Subcutaneous adipose tissue (tissue), 4 donors: ENCODE data around the gene LRP3. TPM values are rescaled to one million over a fixed set of nuclear protein-coding genes. Genes with fewer than 3 reads are reported as not detected.

Experiments used
- total RNA-seq, 4 donors: library from RNA; depleted of rRNA; stranded (reverse); fragments of >200 nt; gene quantifications; one replicate each; pipeline ENCODE4 v1.1.0, GENCODE V29; 2016
- TF ChIP-seq, protein P1 (sequence below): fragments of 450-650 bp; IDR thresholded peaks from one replicate; pipeline ENCODE4 v1.5.1; 2016; ENCODE audit warnings: low read depth, mild to moderate bottlenecking, control low read depth, antibody characterized with exemption, moderate library complexity

Gene LRP3
- total RNA-seq, 4 donors from 2014 or later = 15.0 to 40.3 (median 20.0) TPM

DNA sequence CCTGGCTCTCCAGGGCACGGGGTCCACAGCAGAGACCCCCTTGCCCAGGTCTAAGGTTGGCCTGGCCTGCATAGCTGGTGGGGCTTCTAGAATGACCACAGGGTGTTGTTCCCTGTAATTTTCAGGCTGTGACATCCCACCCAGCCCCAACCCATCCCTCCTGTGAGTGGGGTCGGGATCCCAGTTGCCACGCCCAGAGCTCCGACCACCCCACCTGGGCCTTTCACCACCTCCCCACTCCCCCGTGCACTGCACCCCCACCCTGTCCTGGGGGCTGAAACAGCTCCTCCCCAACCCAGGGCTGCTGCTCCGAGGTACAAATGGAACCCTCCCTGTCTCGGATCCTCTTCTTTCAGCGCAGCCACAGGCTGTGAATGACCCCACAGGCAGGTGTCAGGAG lies 40.0 kb downstream of the LRP3 start:
- TF ChIP-seq, protein P1, sequence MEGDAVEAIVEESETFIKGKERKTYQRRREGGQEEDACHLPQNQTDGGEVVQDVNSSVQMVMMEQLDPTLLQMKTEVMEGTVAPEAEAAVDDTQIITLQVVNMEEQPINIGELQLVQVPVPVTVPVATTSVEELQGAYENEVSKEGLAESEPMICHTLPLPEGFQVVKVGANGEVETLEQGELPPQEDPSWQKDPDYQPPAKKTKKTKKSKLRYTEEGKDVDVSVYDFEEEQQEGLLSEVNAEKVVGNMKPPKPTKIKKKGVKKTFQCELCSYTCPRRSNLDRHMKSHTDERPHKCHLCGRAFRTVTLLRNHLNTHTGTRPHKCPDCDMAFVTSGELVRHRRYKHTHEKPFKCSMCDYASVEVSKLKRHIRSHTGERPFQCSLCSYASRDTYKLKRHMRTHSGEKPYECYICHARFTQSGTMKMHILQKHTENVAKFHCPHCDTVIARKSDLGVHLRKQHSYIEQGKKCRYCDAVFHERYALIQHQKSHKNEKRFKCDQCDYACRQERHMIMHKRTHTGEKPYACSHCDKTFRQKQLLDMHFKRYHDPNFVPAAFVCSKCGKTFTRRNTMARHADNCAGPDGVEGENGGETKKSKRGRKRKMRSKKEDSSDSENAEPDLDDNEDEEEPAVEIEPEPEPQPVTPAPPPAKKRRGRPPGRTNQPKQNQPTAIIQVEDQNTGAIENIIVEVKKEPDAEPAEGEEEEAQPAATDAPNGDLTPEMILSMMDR = no peak

DNA sequence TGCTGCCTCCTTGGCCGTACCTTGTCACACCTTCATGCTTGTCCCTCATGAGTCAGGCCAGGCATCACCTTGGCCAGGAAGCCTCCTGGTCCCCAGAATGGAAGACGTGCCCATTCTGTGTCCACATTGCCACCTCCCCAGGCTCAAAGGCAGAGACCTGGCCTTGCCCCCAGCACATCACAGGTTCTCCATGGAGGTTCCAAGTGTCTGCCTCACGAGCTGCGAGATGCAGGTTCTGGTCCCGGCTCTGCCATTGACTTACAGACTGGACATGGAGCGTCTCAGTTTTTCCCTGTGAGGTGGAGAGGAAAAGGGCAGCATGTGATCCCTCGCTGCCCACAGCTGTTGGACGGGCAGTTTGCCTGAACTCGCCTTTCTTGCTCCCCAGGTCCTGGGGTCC lies 40.6 kb downstream of the LRP3 start:
- TF ChIP-seq, protein P1 = no peak

- TF ChIP-seq, protein P1 = no peak
Measured at GRCh38 chr19:33235269-33235995, 41.3 kb downstream of the LRP3 start.

DNA sequence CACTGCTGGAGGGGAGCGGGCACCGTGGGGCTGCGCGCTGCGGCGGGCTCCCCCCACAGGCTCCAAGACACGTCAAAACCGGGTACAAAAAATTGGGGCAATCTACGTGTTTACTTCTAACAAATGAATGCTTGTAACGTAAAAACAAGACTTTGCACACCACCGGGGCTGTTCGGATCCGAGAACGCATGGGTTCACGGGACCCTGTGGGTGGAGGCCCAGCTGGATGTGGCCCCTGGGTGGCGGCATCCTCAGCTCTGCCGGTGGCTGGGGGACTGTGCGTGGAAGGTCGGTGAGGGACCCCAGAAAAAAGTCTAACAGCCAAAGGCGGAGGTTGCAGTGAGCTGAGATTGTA lies 41.8 kb downstream of the LRP3 start:
- TF ChIP-seq, protein P1 = no peak

GRCh38 chr19:33236696-33237390 lies 42.7 kb downstream of the LRP3 start:
- TF ChIP-seq, protein P1 = no peak

DNA sequence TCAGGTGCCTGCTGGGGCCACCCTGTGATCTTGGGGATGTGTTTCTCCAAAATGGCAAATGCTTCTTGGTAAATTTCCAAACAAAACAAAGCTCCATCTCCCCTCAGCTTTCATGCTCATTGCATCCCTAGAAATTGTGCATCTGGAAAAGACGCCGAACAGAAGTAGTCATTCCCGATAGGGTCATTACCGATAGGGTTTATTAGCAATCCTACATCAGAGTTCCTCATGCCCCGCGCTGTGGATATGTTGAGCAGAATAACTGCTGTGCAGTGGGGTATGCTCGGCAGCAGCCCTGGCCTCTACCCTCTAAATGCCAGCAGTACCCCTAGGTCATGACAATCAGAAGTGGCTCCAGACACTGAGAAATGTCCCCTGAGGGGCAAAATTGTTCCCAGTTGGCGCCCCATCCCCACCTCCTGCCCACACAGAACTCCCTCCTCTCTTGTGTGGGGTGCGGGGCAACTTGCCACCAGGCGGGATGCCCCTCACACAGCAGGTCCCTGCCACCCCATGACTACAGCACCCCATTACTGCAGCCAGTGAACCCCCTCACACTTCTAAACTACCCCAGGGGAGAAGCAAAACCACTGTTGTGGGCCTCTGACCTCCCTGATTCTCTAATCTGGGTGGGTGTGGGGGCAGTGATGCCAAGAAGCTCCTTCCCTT lies 44.5 kb downstream of the LRP3 start:
- TF ChIP-seq, protein P1 = no peak
